ENCODE measurements around the gene SFSWAP. TPM values are rescaled to one million over a fixed set of nuclear protein-coding genes. Genes with fewer than 3 reads are reported as not detected.
A peak's percentile ranks its signal among the peaks of the same experiment; 100 is the strongest.
"Not testable (repeated sequence)": the region's sequence is repeated elsewhere in the genome, so short reads cannot be mapped to it uniquely, and the experiment has no call there.

Gene SFSWAP
- total and polyA plus RNA-seq, 7 experiments from 2014 or later, result 16.9 to 120 (median 97.4) TPM

GRCh38 chr12:131805421-131805820, 94.5 kb downstream of the SFSWAP start:
- no peaks in the 10 kb centered on the region for H3K4me1 ChIP-seq (ENCODE audit: control insufficient read depth in 2 of 2, insufficient read depth in 2 of 2, low read length in 2 of 2)
- Mint-ChIP-seq H3K4me1 (peaks cover 0 to 6% (median 0%) of the 10 kb centered on the region in 7 donors), H3K4me3 (no peak overlapping the region), H3K27ac (no peak overlapping the region), H3K9me3 (peaks cover 0 to 5% (median 0%) of the 10 kb centered on the region in 11 donors), H3K27me3 (no peaks in the 10 kb centered on the region), H3K36me3 (peaks cover 9 to 26% (median 16%) of the 10 kb centered on the region in 5 donors)
- no peaks in the 10 kb centered on the region for H3K9me3 ChIP-seq (ENCODE audit: control insufficient read depth in 2 of 3, low read length in 3 of 3)
- POLR2A ChIA-PET, result no interaction called here
- ATAC-seq (no peak), DNase-seq (no peak)
- intact Hi-C loops (cut with micrococcal nuclease), result no loop called here
- H3K27ac ChIP-seq (ENCODE audit: low read depth, low read length), result no peak overlapping the region
- CTCF ChIA-PET, result no interaction called here
- H3K27me3 ChIP-seq (ENCODE audit: control insufficient read depth in 2 of 2, insufficient read depth in 2 of 2, low read length in 2 of 2), result no peaks in the 10 kb centered on the region
- peaks cover 0 to 19% (median 0%) of the 10 kb centered on the region in 3 experiments for H3K36me3 ChIP-seq (ENCODE audit: control insufficient read depth in 2 of 3, insufficient read depth in 3 of 3, low read length in 3 of 3)
- H3K4me3 ChIP-seq (ENCODE audit: low read length), result no peak overlapping the region

GRCh38 chr12:131806674-131807073, 95.8 kb downstream of the SFSWAP start:
- DNase-seq (no peak), ATAC-seq (no peak)
- Mint-ChIP-seq H3K36me3 (peaks cover 5 to 15% (median 9%) of the 10 kb centered on the region in 5 donors), H3K9me3 (peaks cover 0 to 6% (median 0%) of the 10 kb centered on the region in 11 donors), H3K27ac (peak overlapping the region in 2 of 9 donors; percentile 26 to 62), H3K27me3 (no peaks in the 10 kb centered on the region), H3K4me1 (peaks cover 0 to 6% (median 0%) of the 10 kb centered on the region in 7 donors), H3K4me3 (peak overlapping the region in 1 of 10 donors; percentile 45)
- Histone ChIP-seq H3K4me3 (ENCODE audit: low read length) (no peak overlapping the region), H3K36me3 (ENCODE audit: control insufficient read depth in 2 of 3, insufficient read depth in 3 of 3, low read length in 3 of 3) (peaks cover 0 to 8% (median 0%) of the 10 kb centered on the region in 3 experiments), H3K4me1 (ENCODE audit: control insufficient read depth in 2 of 2, insufficient read depth in 2 of 2, low read length in 2 of 2) (no peaks in the 10 kb centered on the region), H3K9me3 (ENCODE audit: control insufficient read depth in 2 of 3, low read length in 3 of 3) (no peaks in the 10 kb centered on the region), H3K27me3 (ENCODE audit: control insufficient read depth in 2 of 2, insufficient read depth in 2 of 2, low read length in 2 of 2) (no peaks in the 10 kb centered on the region), H3K27ac (ENCODE audit: low read depth, low read length) (no peak overlapping the region)
- ChIA-PET POLR2A (no interaction called here), CTCF (no interaction called here)
- intact Hi-C loops (cut with micrococcal nuclease), result no loop called here

- H3K4me1 Mint-ChIP-seq, result peaks cover 0 to 4% (median 0%) of the 10 kb centered on the region in 7 donors
- peaks cover 0 to 3% (median 0%) of the 10 kb centered on the region in 5 donors for H3K27me3 Mint-ChIP-seq
- ChIA-PET CTCF (interaction anchor here (1.0 kb wide), 1 partner anchor 34 kb away, joined by 3 read pairs; no protein-coding TSS in a partner anchor), POLR2A (interaction anchor here (0.9 to 1.5 kb wide), 2 partner anchors 98 to 119 kb away, joined by 3 read pairs; partner anchors contain the start of gene SFSWAP)
- peak overlapping the region in 6 of 9 donors; percentile 56 to 84 (median 73) for H3K27ac Mint-ChIP-seq
- no peaks in the 10 kb centered on the region for H3K4me1 ChIP-seq (ENCODE audit: control insufficient read depth in 2 of 2, insufficient read depth in 2 of 2, low read length in 2 of 2)
- peaks cover 4 to 27% (median 13%) of the 10 kb centered on the region in 11 donors for H3K9me3 Mint-ChIP-seq
- H3K27ac ChIP-seq (ENCODE audit: low read depth, low read length), result peak overlapping the region; percentile 53
- no peak overlapping the region for H3K4me3 ChIP-seq (ENCODE audit: low read length)
- no peaks in the 10 kb centered on the region for H3K27me3 ChIP-seq (ENCODE audit: control insufficient read depth in 2 of 2, insufficient read depth in 2 of 2, low read length in 2 of 2)
- peak; percentile 93 for ATAC-seq
- H3K4me3 Mint-ChIP-seq, result peak overlapping the region; percentile 51 to 85 (median 71)
- DNase-seq, result peak in 8 of 9 donors; percentile 25 to 50 (median 34)
- peaks cover 6 to 19% (median 14%) of the 10 kb centered on the region in 5 donors for H3K36me3 Mint-ChIP-seq
- no peaks in the 10 kb centered on the region for H3K36me3 ChIP-seq (ENCODE audit: control insufficient read depth in 2 of 3, insufficient read depth in 3 of 3, low read length in 3 of 3)
- intact Hi-C loops (cut with micrococcal nuclease), result no loop called here
- peaks cover 0 to 10% (median 0%) of the 10 kb centered on the region in 3 experiments for H3K9me3 ChIP-seq (ENCODE audit: control insufficient read depth in 2 of 3, low read length in 3 of 3)
These were observed 98.0 kb downstream of the SFSWAP start for GRCh38 chr12:131808744-131809371.

- Mint-ChIP-seq H3K27ac (peak overlapping the region in 2 of 9 donors; percentile 4 to 45), H3K9me3 (peaks cover 4 to 33% (median 13%) of the 10 kb centered on the region in 11 donors), H3K4me3 (peak overlapping the region in 9 of 10 donors; percentile 18 to 81 (median 69)), H3K36me3 (peaks cover 6 to 20% (median 16%) of the 10 kb centered on the region in 5 donors)
- DNase-seq; intact Hi-C loops (cut with micrococcal nuclease); POLR2A ChIA-PET; H3K27ac ChIP-seq (ENCODE audit: low read depth, low read length); H3K36me3 ChIP-seq (ENCODE audit: control insufficient read depth in 2 of 3, insufficient read depth in 3 of 3, low read length in 3 of 3); H3K27me3 ChIP-seq (ENCODE audit: control insufficient read depth in 2 of 2, insufficient read depth in 2 of 2, low read length in 2 of 2); H3K4me3 ChIP-seq (ENCODE audit: low read length); H3K4me1 Mint-ChIP-seq; H3K9me3 ChIP-seq (ENCODE audit: control insufficient read depth in 2 of 3, low read length in 3 of 3); ATAC-seq; CTCF ChIA-PET; H3K27me3 Mint-ChIP-seq; H3K4me1 ChIP-seq (ENCODE audit: control insufficient read depth in 2 of 2, insufficient read depth in 2 of 2, low read length in 2 of 2): not testable (repeated sequence)
These were observed 98.8 kb downstream of the SFSWAP start for GRCh38 chr12:131809476-131810254.

- ChIA-PET POLR2A (no interaction called here), CTCF (no interaction called here)
- no peak for DNase-seq
- Mint-ChIP-seq H3K27me3 (peaks cover 0 to 3% (median 0%) of the 10 kb centered on the region in 5 donors), H3K4me3 (peak overlapping the region in 2 of 10 donors; percentile 37 to 70), H3K27ac (no peak overlapping the region), H3K36me3 (peaks cover 6 to 17% (median 16%) of the 10 kb centered on the region in 5 donors), H3K4me1 (peaks cover 0 to 4% (median 0%) of the 10 kb centered on the region in 7 donors), H3K9me3 (peaks cover 4 to 33% (median 13%) of the 10 kb centered on the region in 11 donors)
- Histone ChIP-seq H3K4me1 (ENCODE audit: control insufficient read depth in 2 of 2, insufficient read depth in 2 of 2, low read length in 2 of 2) (no peaks in the 10 kb centered on the region), H3K27me3 (ENCODE audit: control insufficient read depth in 2 of 2, insufficient read depth in 2 of 2, low read length in 2 of 2) (no peaks in the 10 kb centered on the region), H3K27ac (ENCODE audit: low read depth, low read length) (no peak overlapping the region), H3K4me3 (ENCODE audit: low read length) (no peak overlapping the region), H3K9me3 (ENCODE audit: control insufficient read depth in 2 of 3, low read length in 3 of 3) (peaks cover 0 to 10% (median 0%) of the 10 kb centered on the region in 3 experiments), H3K36me3 (ENCODE audit: control insufficient read depth in 2 of 3, insufficient read depth in 3 of 3, low read length in 3 of 3) (no peaks in the 10 kb centered on the region)
- intact Hi-C loops (cut with micrococcal nuclease), result no loop called here
- ATAC-seq, result no peak
These were observed 99.8 kb downstream of the SFSWAP start for GRCh38 chr12:131810726-131811125.

- Histone ChIP-seq H3K9me3 (ENCODE audit: control insufficient read depth in 2 of 3, low read length in 3 of 3) (peaks cover 0 to 10% (median 0%) of the 10 kb centered on the region in 3 experiments), H3K4me1 (ENCODE audit: control insufficient read depth in 2 of 2, insufficient read depth in 2 of 2, low read length in 2 of 2) (no peaks in the 10 kb centered on the region), H3K4me3 (ENCODE audit: low read length) (no peak overlapping the region), H3K36me3 (ENCODE audit: control insufficient read depth in 2 of 3, insufficient read depth in 3 of 3, low read length in 3 of 3) (no peaks in the 10 kb centered on the region), H3K27me3 (ENCODE audit: control insufficient read depth in 2 of 2, insufficient read depth in 2 of 2, low read length in 2 of 2) (no peaks in the 10 kb centered on the region), H3K27ac (ENCODE audit: low read depth, low read length) (no peak overlapping the region)
- no peak for DNase-seq
- Mint-ChIP-seq H3K4me1 (peaks cover 0 to 2% (median 0%) of the 10 kb centered on the region in 7 donors), H3K27me3 (peaks cover 0 to 4% (median 0%) of the 10 kb centered on the region in 5 donors), H3K4me3 (no peak overlapping the region), H3K9me3 (peaks cover 4 to 29% (median 13%) of the 10 kb centered on the region in 11 donors), H3K36me3 (peaks cover 6 to 26% (median 19%) of the 10 kb centered on the region in 5 donors), H3K27ac (no peak overlapping the region)
- ChIA-PET CTCF (no interaction called here), POLR2A (no interaction called here)
- ATAC-seq, result no peak
- intact Hi-C loops (cut with micrococcal nuclease), result no loop called here
These were observed 104.2 kb downstream of the SFSWAP start for GRCh38 chr12:131815131-131815530.

Data from naive thymus-derived CD4-positive, alpha-beta T cell (primary cell).